K562 (cell line): Measurements from ENCODE around the gene RELL2. TPM values are rescaled to one million over a fixed set of nuclear protein-coding genes. Genes with fewer than 3 reads are reported as not detected.

ENCODE experiments used
- FOXM1 ChIP-seq, 2 experiments: fragments of 450-650 bp in 1 of 2; sonication (generic) in 1 of 2; formaldehyde crosslinking in 1 of 2; IDR thresholded peaks; 2 replicates each; pipeline versions ENCODE4 v1.6.1 to v1.9.0; 2017 to 2022; ENCODE audit warnings: low read depth in 2 of 2, mild to moderate bottlenecking in 2 of 2, missing genetic modification reagents in 1 of 2, moderate library complexity in 1 of 2
- FOXP4 ChIP-seq: sonication (generic); formaldehyde crosslinking; IDR thresholded peaks from 2 replicates; pipeline ENCODE4 v1.8.0; 2022; ENCODE audit warnings: mild to moderate bottlenecking, missing genetic modification reagents, borderline replicate concordance
- HDAC6 ChIP-seq: IDR thresholded peaks from 2 replicates; pipeline ENCODE4 v1.6.1; 2012; ENCODE audit warnings: low read depth, mild to moderate bottlenecking, control low read depth, inconsistent platforms, low read length, moderate library complexity
- LCOR ChIP-seq: sonication (generic); formaldehyde crosslinking; IDR thresholded peaks from 2 replicates; pipeline ENCODE4 v1.8.0; 2022; ENCODE audit warnings: mild to moderate bottlenecking, missing genetic modification reagents
- MEF2A ChIP-seq: IDR thresholded peaks from 2 replicates; pipeline ENCODE4 v1.6.1; 2011; ENCODE audit warnings: low read depth, mild to moderate bottlenecking, low read length, moderate library complexity; ENCODE audit not compliant: control insufficient read depth
- MXD1 ChIP-seq: fragments of 250-450 bp; sonication (Bioruptor Pico); IDR thresholded peaks from 2 replicates; pipeline ENCODE4 v1.8.0; 2021; ENCODE audit warnings: borderline replicate concordance, mild to moderate bottlenecking, moderate library complexity; ENCODE audit not compliant: poor library complexity, severe bottlenecking
- MYNN ChIP-seq, 2 experiments: sonication (generic); formaldehyde crosslinking in 1 of 2; IDR thresholded peaks; 2 replicates each; pipeline versions ENCODE4 v1.5.0 to v1.6.1; 2016 to 2020; ENCODE audit warnings: antibody characterized with exemption in 1 of 2, missing genetic modification reagents in 1 of 2
- POLR2G ChIP-seq: fragments of 200-400 bp; formaldehyde crosslinking; IDR thresholded peaks from 2 replicates; pipeline ENCODE4 v1.6.1; 2017; ENCODE audit warnings: low read depth, mild to moderate bottlenecking, antibody characterized with exemption, low read length, moderate library complexity
- PURB ChIP-seq: sonication (generic); formaldehyde crosslinking; IDR thresholded peaks from 2 replicates; pipeline ENCODE4 v1.9.0; 2021; ENCODE audit warnings: low read depth, mild to moderate bottlenecking, missing genetic modification reagents
- ZFP91 ChIP-seq: sonication (generic); formaldehyde crosslinking; IDR thresholded peaks from 2 replicates; pipeline ENCODE4 v1.8.0; 2022; ENCODE audit warnings: mild to moderate bottlenecking, missing genetic modification reagents
- ZNF384 ChIP-seq: IDR thresholded peaks from 2 replicates; pipeline ENCODE4 v1.6.1; 2012; ENCODE audit warnings: low read depth, low read length, improper control_type of control experiment
- polyA plus RNA-seq, 8 experiments: library from polyadenylated mRNA; depleted of rRNA in 4 of 8; stranded (reverse) in 5 of 8; unstranded in 3 of 8; fragments of >200 nt; fragmentation: Nextera tagmentation in 2 of 8; fragmentation: Illumina TruSeq in 1 of 8; extraction: Ambion mirVana in 2 of 8; extraction: Trizol in 1 of 8; gene quantifications; 2 replicates each; pipeline versions ENCODE4 v1.2.1 to v1.2.3, GENCODE V29; 2011 to 2014; ENCODE audit warnings: inconsistent platforms in 1 of 8, missing spikeins in 1 of 8
- total RNA-seq, 7 experiments: library from RNA; depleted of rRNA in 6 of 7; stranded (reverse); fragments of >200 nt in 6 of 7; fragmentation: Illumina TruSeq in 2 of 7; extraction: Trizol in 2 of 7; gene quantifications; 2 replicates each; pipeline versions ENCODE4 v1.2.1 to v1.2.3, GENCODE V29; 2011 to 2021; ENCODE audit warnings: low replicate concordance in 1 of 7
- TF ChIP-seq, protein P1 (sequence below): fragments of 250-450 bp; sonication (Bioruptor Pico); IDR thresholded peaks from 2 replicates; pipeline ENCODE4 v1.4.0; 2020; ENCODE audit warnings: mild to moderate bottlenecking
- TF ChIP-seq, protein P2 (sequence below): fragments of 250-450 bp; sonication (Bioruptor Pico); IDR thresholded peaks from 2 replicates; pipeline ENCODE4 v1.4.0; 2020

RELL2 gene
- total and polyA plus RNA-seq, 9 of the 15 experiments (the other 6 are each of a cell fraction or from before 2014, with no cell fraction given): 0.06 to 36.0 (median 14.3) TPM

- TF ChIP-seq HDAC6: no peak
- TF ChIP-seq, protein P1, sequence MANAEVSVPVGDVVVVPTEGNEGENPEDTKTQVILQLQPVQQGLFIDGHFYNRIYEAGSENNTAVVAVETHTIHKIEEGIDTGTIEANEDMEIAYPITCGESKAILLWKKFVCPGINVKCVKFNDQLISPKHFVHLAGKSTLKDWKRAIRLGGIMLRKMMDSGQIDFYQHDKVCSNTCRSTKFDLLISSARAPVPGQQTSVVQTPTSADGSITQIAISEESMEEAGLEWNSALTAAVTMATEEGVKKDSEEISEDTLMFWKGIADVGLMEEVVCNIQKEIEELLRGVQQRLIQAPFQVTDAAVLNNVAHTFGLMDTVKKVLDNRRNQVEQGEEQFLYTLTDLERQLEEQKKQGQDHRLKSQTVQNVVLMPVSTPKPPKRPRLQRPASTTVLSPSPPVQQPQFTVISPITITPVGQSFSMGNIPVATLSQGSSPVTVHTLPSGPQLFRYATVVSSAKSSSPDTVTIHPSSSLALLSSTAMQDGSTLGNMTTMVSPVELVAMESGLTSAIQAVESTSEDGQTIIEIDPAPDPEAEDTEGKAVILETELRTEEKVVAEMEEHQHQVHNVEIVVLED (CRISPR knock-in tag): peak; percentile 79
- peak; percentile 95 for TF ChIP-seq POLR2G
- TF ChIP-seq PURB (CRISPR knock-in tag): no peak
- no peak for TF ChIP-seq MYNN (IDR thresholded peaks at IDR 0.05)
- no peak for TF ChIP-seq MYNN (CRISPR knock-in tag; IDR thresholded peaks at IDR 0.05)
- TF ChIP-seq LCOR: peak; percentile 74; the same call in 1 of the 2 replicates
- TF ChIP-seq ZFP91 (CRISPR knock-in tag): no peak
- peak; percentile 95 for TF ChIP-seq MXD1 (CRISPR knock-in tag)
- TF ChIP-seq FOXM1 (IDR thresholded peaks at IDR 0.05; ENCODE audit: low read depth): no peak
- peak; percentile 82 for TF ChIP-seq FOXM1 (CRISPR knock-in tag; IDR thresholded peaks at IDR 0.05; ENCODE audit: low read depth)
- 0 out of 2 replicates have a peak, but pooled peaks have one; percentile 32 for TF ChIP-seq MEF2A
- TF ChIP-seq FOXP4: no peak
- TF ChIP-seq, protein P2, sequence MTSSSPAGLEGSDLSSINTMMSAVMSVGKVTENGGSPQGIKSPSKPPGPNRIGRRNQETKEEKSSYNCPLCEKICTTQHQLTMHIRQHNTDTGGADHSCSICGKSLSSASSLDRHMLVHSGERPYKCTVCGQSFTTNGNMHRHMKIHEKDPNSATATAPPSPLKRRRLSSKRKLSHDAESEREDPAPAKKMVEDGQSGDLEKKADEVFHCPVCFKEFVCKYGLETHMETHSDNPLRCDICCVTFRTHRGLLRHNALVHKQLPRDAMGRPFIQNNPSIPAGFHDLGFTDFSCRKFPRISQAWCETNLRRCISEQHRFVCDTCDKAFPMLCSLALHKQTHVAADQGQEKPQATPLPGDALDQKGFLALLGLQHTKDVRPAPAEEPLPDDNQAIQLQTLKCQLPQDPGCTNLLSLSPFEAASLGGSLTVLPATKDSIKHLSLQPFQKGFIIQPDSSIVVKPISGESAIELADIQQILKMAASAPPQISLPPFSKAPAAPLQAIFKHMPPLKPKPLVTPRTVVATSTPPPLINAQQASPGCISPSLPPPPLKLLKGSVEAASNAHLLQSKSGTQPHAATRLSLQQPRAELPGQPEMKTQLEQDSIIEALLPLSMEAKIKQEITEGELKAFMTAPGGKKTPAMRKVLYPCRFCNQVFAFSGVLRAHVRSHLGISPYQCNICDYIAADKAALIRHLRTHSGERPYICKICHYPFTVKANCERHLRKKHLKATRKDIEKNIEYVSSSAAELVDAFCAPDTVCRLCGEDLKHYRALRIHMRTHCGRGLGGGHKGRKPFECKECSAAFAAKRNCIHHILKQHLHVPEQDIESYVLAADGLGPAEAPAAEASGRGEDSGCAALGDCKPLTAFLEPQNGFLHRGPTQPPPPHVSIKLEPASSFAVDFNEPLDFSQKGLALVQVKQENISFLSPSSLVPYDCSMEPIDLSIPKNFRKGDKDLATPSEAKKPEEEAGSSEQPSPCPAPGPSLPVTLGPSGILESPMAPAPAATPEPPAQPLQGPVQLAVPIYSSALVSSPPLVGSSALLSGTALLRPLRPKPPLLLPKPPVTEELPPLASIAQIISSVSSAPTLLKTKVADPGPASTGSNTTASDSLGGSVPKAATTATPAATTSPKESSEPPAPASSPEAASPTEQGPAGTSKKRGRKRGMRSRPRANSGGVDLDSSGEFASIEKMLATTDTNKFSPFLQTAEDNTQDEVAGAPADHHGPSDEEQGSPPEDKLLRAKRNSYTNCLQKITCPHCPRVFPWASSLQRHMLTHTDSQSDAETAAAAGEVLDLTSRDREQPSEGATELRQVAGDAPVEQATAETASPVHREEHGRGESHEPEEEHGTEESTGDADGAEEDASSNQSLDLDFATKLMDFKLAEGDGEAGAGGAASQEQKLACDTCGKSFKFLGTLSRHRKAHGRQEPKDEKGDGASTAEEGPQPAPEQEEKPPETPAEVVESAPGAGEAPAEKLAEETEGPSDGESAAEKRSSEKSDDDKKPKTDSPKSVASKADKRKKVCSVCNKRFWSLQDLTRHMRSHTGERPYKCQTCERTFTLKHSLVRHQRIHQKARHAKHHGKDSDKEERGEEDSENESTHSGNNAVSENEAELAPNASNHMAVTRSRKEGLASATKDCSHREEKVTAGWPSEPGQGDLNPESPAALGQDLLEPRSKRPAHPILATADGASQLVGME (CRISPR knock-in tag): no peak
- peak; percentile 60 for TF ChIP-seq ZNF384
These were observed 17.8 kb upstream of the RELL2 start, which contains the start of gene DIAPH1 (continued) for GRCh38 chr5:141618804-141619554.
